Endometrium (tissue), 2 donors: ENCODE data around the gene TNFRSF1A.
"Not testable (repeated sequence)": the region's sequence is repeated elsewhere in the genome, so short reads cannot be mapped to it uniquely, and the experiment has no call there.

Experiments
- FAIRE-seq: peaks from 2 replicates; lab custom pipeline; 2012; peaks lifted over from hg19 to GRCh38; lab: Jason Lieb, UNC
- donor health status: control.
- donor health status: control.

The TNFRSF1A gene

GRCh38 chr12:6355491-6356373 is 13.9 kb upstream of the TNFRSF1A start:
- FAIRE-seq: no peak

GRCh38 chr12:6354495-6355393 is 12.9 kb upstream of the TNFRSF1A start:
- no peak for FAIRE-seq

DNA sequence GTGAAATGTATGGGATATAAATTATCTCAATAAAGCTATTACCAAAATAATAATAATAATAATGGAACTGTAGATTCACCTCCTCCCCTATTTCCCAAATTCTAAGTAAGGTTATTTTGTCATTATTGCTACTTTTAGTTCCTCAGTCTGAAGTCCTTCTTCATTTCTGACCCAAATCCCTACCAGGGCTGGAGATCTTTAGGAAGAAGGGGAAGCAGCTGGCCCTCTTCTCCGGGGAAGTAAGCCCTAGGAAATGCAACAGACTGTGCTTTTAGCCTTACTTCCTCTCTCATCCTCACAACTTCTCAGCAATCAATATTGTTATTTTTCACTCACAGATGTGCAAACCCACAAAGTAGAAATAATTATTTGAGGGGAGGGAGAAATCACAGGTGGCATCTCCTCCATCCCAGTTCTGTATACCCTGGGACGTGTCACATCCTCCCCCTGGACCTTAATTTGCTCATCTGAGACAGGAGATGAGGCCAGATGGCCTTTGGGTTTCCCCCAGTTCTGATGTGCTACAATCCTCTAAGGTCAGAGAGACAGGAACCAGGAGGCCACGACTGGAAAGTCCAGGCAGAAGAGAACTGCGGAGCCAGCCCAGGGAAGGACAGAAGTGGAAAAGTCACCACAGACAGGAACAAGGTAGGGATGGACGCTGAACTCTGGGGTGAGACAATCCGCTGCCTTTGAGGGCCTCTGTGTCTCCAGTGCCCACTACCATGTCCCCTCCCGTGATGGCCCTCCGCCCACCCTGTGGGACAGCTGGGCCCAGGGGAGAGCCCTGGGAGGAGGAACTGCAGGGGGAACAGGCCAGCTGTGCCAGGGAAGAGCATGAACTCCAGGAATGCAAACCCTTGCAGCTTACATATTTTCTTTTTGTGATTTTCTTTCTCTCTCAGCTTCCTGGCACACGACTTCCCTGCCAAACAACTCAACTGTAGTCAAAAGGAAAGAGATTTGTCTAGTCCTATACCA is 10.6 kb upstream of the TNFRSF1A start:
- no peak for FAIRE-seq

DNA sequence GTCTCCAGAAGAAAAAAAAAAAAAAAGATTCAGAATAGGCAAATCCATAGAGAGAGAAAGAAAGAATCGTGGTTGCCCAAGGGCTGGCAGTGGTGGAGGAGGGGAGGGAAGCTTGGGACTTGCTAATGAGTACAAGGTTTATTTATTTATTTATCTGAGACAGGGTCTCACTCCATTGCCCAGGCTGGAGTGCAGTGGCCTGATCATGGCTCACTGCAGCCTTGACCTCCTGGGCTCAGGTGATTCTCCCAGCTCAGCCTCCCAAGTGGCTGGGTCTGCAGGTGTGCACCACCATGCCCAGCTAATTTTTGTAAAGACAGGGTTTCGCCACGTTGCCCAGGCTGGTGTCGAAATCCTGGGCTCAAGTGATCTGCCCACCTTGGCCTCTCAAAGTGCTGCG is 9.7 kb upstream of the TNFRSF1A start:
- FAIRE-seq: no peak

GRCh38 chr12:6347367-6348338 is 5.8 kb upstream of the TNFRSF1A start:
- no peak for FAIRE-seq

DNA sequence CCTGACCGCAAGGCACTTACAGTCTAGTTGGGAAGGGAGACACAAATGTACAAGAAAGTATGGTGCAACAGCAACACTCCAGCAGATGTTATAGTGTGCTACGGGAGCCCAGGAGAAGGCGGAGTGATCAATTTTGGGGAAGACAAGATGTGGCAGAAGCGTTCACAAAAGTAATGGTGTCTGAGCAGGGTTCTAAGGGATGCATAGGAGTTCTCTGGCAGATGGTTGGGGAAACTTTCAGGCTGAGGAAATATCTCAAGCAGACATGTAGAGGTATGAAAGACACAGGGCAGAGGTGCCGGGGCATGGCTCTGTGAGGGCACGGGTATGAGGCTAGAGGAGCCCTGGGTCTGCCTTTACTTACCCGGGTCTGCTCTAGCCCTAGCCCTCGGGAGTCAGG is 5.1 kb upstream of the TNFRSF1A start:
- no peak for FAIRE-seq

DNA sequence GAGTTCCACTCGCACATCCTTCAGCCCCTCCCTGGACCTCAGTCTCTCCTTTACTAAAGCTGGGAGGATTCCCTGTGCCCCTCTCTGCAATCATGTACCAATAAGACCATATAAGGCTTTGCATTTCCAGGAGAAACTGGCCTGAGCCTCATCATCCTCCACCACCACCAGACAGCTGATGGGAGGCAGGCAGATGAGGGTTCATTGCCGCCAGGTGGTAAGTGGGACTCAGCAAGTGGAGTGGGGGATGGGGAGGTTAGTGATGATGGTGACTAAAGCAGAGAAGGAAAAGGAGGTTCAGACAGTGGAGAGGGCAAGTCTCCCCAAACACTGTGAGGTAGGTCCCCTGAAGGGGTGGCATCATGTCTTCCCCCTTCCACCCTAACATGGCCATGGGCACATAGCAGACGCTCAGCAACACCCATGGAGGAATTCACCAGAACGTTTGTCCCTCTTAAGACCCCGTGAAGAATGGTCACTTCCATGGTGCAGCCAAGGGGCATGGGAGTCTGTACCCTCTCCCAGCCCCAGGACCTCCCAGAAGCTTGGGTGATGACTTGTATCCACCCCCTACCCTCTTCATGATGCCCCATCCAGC is 4.5 kb upstream of the TNFRSF1A start:
- FAIRE-seq: no peak

DNA sequence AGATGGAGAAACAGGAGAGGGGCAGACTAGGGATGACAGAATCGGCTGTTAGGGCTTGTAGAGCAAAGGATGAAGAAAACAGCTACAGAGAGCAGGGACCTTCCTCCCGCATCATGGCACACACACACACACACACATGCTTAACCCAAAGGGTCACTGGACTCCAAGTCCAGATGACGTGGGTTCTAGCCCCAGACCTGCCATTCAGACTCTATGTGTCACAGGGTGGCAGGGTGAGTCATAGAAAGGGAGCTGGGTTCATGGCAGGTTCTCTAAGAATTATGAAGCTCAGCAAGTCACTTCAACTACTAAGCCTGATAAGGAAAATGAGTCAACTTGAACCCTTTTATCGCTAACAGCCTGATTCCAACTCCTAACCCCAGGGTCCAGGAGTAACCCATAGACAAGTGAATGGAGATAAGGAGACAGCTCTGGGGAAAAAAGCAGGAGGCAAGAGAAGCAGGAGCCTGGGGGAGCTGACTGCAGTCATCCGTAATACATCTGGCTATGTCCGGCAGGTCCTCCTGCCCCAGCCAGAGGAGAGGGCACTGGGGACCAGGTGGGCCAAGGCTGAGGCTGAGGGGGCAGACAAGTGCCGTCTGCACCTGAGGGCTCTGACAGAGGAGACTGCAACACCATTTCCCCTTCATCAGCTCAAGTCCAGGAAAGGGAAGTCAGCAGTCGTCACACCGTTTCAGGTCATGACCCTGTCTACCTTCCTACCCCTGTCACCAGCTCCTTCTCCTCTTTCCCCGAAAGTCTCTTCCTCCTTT is 3.6 kb upstream of the TNFRSF1A start:
- no peak for FAIRE-seq

GRCh38 chr12:6344101-6344660 is 2.3 kb upstream of the TNFRSF1A start:
- FAIRE-seq: not testable (repeated sequence)

DNA sequence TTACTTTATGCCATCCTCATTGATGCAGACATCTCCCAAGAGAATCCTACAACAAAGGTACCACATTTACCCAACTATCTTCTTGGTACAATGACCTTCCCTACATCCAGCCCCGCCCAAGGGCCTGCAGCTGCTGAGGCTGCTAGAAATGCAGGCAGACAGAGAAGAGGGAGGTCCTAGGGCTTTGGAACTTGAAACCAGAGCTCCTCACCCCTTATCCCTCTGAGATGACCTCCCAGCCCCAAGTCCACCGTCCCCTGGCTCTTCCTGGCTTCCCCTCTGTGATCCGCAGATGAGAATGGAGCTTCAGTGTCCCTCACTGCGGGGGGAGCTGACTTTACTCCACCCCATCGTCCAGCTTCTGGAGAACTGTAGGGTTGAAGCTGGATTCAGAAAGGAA is 1.6 kb upstream of the TNFRSF1A start:
- FAIRE-seq: no peak

DNA sequence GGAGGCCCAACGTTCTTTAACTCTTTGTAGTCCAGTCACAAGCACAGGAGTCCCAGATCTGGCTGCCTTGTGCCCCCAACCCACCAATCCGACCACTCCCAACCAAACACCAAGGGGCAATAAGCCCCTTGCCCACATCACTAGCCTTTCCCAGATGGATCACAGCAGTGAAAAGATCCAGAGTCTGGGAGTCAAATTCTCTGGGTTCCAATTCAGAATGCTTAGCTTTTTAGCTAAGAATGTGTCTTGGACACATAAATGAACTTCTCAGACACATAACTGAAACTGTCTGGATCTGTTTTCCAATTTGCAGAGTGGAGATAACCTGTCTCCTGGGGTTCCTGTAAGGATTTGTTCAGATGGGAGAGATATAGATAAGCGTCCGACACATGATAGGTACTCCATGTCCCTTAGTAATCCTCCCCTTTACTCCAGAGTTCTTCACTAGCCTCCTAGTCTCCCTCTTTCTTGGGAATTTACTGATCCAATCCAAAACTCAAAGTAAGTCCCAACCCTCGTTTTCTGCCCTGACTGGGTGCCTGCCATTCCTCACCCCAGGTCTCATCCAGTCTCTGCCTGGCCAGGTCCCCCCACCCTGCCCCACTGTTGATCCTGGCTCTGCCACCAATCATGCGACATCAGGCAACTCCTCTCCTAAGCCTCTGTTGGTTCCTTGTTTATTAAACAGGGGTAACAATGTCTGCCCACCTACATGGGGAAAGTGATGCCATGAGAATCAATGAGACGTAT is 439 bp upstream of the TNFRSF1A start:
- FAIRE-seq: no peak

GRCh38 chr12:6340745-6341416 is 995 bp downstream of the TNFRSF1A start:
- FAIRE-seq: no peak

DNA sequence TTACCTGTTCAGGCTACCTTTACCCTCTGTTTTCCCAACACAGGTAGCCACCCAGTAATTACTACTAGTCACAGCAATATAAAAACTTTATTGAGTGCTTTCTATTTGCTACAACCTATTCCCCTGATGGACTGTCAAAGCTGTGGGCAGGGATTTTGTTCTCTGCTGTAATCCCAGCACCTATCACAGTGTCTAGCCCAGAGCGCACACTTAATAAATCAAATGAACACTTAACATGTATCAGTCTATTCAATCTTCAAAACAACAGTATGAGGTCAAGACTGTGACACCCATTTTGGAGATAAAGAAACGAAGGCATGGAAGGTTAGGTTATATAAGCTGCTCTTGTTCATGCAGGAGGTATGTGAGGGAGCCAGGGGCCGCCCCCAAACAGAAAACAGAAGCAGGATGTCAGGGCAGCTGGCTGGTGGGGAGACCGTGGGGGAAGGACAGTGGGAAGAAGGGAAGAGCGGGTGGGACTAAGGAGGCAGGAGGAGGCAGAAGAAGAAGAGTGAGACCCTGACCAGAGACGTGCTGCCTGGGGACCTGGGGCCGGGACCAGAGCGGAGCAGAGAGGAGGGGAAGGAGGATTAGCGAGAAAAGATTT is 1.7 kb downstream of the TNFRSF1A start:
- no peak for FAIRE-seq

DNA sequence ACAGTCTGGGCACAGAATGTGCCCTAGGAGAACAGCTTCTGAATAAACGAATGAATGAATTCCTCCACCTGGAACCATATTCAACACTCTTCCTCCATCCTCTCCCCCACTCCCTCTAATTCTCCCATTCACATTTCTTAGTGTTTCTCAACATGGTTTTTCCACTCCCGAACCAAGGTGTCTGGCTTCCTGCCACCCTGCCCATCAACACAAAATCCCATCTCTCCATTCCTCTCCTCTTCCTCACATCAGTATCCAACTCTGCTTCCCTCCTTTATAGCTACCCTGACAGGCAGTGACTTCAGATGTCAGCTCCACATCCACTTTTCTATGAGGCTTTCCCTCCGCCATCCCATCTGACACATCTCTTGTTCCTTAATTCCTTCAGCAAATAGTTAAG is 2.9 kb downstream of the TNFRSF1A start:
- FAIRE-seq: no peak

GRCh38 chr12:6338536-6338935 is 3.3 kb downstream of the TNFRSF1A start:
- not testable (repeated sequence) for FAIRE-seq

DNA sequence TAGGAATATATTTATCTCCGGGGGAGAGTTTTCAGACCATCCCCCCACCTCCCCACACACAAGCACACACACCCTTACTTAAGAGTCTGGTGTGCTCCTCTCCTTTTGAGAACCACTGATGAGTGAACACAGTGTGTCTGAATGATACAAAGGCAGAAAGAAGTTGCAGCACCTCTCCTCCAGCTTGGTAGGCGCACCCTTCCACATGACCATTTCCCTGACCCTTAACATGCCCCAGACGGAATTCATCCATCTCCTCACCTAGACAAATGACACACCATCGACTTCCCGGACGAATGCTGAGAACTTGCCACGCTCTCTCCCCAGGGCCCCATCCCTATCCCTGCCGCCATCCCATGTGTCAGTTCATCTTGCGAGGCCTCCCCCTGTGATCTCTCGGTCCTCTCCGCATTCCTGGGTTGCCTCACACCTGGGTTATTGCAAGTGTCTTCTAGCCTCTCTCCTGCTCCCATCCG is 3.9 kb downstream of the TNFRSF1A start:
- no peak for FAIRE-seq
